ENCODE data around the gene PTGR1.
A peak's percentile ranks its signal among the peaks of the same experiment; 100 is the strongest.

PTGR1 gene

GRCh38 chr9:111610149-111610548, 10.7 kb upstream of the PTGR1 start:
- Histone ChIP-seq H3K4me3 (ENCODE audit: low read length) (no peak overlapping the region), H3K9me3 (replicated peaks; ENCODE audit: low read length) (no peaks in the 10 kb centered on the region), H3K4me2 (ENCODE audit: low read length) (no peak overlapping the region), H3K9ac (ENCODE audit: low read depth, low read length) (no peak overlapping the region), H3K27me3 (ENCODE audit: control insufficient read depth, insufficient read depth, low read length) (peaks cover 25% of the 10 kb centered on the region), H3K36me3 (ENCODE audit: insufficient read depth, low read length) (no peaks in the 10 kb centered on the region), H3K4me1 (ENCODE audit: control insufficient read depth, insufficient read depth, low read length) (no peaks in the 10 kb centered on the region)

- H3K36me3 ChIP-seq (ENCODE audit: insufficient read depth, low read length): no peaks in the 10 kb centered on the region
- peaks cover 11% of the 10 kb centered on the region for H3K27me3 ChIP-seq (ENCODE audit: control insufficient read depth, insufficient read depth, low read length)
- H3K9ac ChIP-seq (ENCODE audit: low read depth, low read length): no peak overlapping the region
- H3K4me1 ChIP-seq (ENCODE audit: control insufficient read depth, insufficient read depth, low read length): peaks cover 11% of the 10 kb centered on the region
- no peak overlapping the region for H3K4me2 ChIP-seq (ENCODE audit: low read length)
- no peak overlapping the region for H3K4me3 ChIP-seq (ENCODE audit: low read length)
- no peaks in the 10 kb centered on the region for H3K9me3 ChIP-seq (replicated peaks; ENCODE audit: low read length)
These were observed 5.7 kb upstream of the PTGR1 start for GRCh38 chr9:111605041-111605559.

- Histone ChIP-seq H3K4me2 (ENCODE audit: low read length) (no peak overlapping the region), H3K4me1 (ENCODE audit: control insufficient read depth, insufficient read depth, low read length) (peaks cover 16% of the 10 kb centered on the region), H3K9me3 (replicated peaks; ENCODE audit: low read length) (no peaks in the 10 kb centered on the region), H3K9ac (ENCODE audit: low read depth, low read length) (no peak overlapping the region), H3K27me3 (ENCODE audit: control insufficient read depth, insufficient read depth, low read length) (peaks cover 4% of the 10 kb centered on the region), H3K36me3 (ENCODE audit: insufficient read depth, low read length) (no peaks in the 10 kb centered on the region), H3K4me3 (ENCODE audit: low read length) (no peak overlapping the region)
These were observed 4.7 kb upstream of the PTGR1 start for GRCh38 chr9:111604054-111604615.

GRCh38 chr9:111603041-111603440, 3.6 kb upstream of the PTGR1 start:
- Histone ChIP-seq H3K4me3 (ENCODE audit: low read length) (no peak overlapping the region), H3K4me2 (ENCODE audit: low read length) (no peak overlapping the region), H3K36me3 (ENCODE audit: insufficient read depth, low read length) (no peaks in the 10 kb centered on the region), H3K9ac (ENCODE audit: low read depth, low read length) (no peak overlapping the region), H3K27me3 (ENCODE audit: control insufficient read depth, insufficient read depth, low read length) (no peaks in the 10 kb centered on the region), H3K4me1 (ENCODE audit: control insufficient read depth, insufficient read depth, low read length) (peaks cover 16% of the 10 kb centered on the region), H3K9me3 (replicated peaks; ENCODE audit: low read length) (no peaks in the 10 kb centered on the region)

GRCh38 chr9:111601237-111602018, 2.0 kb upstream of the PTGR1 start:
- Histone ChIP-seq H3K9ac (ENCODE audit: low read depth, low read length) (peak overlapping the region; percentile 31), H3K27me3 (ENCODE audit: control insufficient read depth, insufficient read depth, low read length) (no peaks in the 10 kb centered on the region), H3K4me1 (ENCODE audit: control insufficient read depth, insufficient read depth, low read length) (peaks cover 16% of the 10 kb centered on the region), H3K4me2 (ENCODE audit: low read length) (no peak overlapping the region), H3K36me3 (ENCODE audit: insufficient read depth, low read length) (peaks cover 7% of the 10 kb centered on the region), H3K9me3 (replicated peaks; ENCODE audit: low read length) (no peaks in the 10 kb centered on the region), H3K4me3 (ENCODE audit: low read length) (no peak overlapping the region)

- Histone ChIP-seq H3K27me3 (ENCODE audit: control insufficient read depth, insufficient read depth, low read length) (no peaks in the 10 kb centered on the region), H3K4me1 (ENCODE audit: control insufficient read depth, insufficient read depth, low read length) (peaks cover 16% of the 10 kb centered on the region), H3K4me3 (ENCODE audit: low read length) (peak overlapping the region; percentile 83), H3K36me3 (ENCODE audit: insufficient read depth, low read length) (peaks cover 19% of the 10 kb centered on the region), H3K9ac (ENCODE audit: low read depth, low read length) (peak overlapping the region; percentile 82), H3K9me3 (replicated peaks; ENCODE audit: low read length) (no peaks in the 10 kb centered on the region), H3K4me2 (ENCODE audit: low read length) (peak overlapping the region; percentile 81)
These were observed 502 bp upstream of the PTGR1 start for GRCh38 chr9:111599955-111600343.

GRCh38 chr9:111598733-111599091, 735 bp downstream of the PTGR1 start:
- Histone ChIP-seq H3K4me1 (ENCODE audit: control insufficient read depth, insufficient read depth, low read length) (peaks cover 16% of the 10 kb centered on the region), H3K9me3 (replicated peaks; ENCODE audit: low read length) (no peaks in the 10 kb centered on the region), H3K27me3 (ENCODE audit: control insufficient read depth, insufficient read depth, low read length) (no peaks in the 10 kb centered on the region), H3K9ac (ENCODE audit: low read depth, low read length) (peak overlapping the region; percentile 82), H3K36me3 (ENCODE audit: insufficient read depth, low read length) (peaks cover 26% of the 10 kb centered on the region), H3K4me3 (ENCODE audit: low read length) (peak overlapping the region; percentile 83), H3K4me2 (ENCODE audit: low read length) (peak overlapping the region; percentile 81)

GRCh38 chr9:111597852-111598732, 1.4 kb downstream of the PTGR1 start:
- Histone ChIP-seq H3K9ac (ENCODE audit: low read depth, low read length) (peak overlapping the region; percentile 82), H3K9me3 (replicated peaks; ENCODE audit: low read length) (no peaks in the 10 kb centered on the region), H3K27me3 (ENCODE audit: control insufficient read depth, insufficient read depth, low read length) (no peaks in the 10 kb centered on the region), H3K4me2 (ENCODE audit: low read length) (peak overlapping the region; percentile 81), H3K36me3 (ENCODE audit: insufficient read depth, low read length) (peaks cover 32% of the 10 kb centered on the region), H3K4me3 (ENCODE audit: low read length) (peak overlapping the region; percentile 83), H3K4me1 (ENCODE audit: control insufficient read depth, insufficient read depth, low read length) (peaks cover 16% of the 10 kb centered on the region)

- no peak overlapping the region for H3K4me2 ChIP-seq (ENCODE audit: low read length)
- no peak overlapping the region for H3K4me3 ChIP-seq (ENCODE audit: low read length)
- H3K27me3 ChIP-seq (ENCODE audit: control insufficient read depth, insufficient read depth, low read length): no peaks in the 10 kb centered on the region
- no peak overlapping the region for H3K9ac ChIP-seq (ENCODE audit: low read depth, low read length)
- H3K36me3 ChIP-seq (ENCODE audit: insufficient read depth, low read length): peaks cover 54% of the 10 kb centered on the region
- no peaks in the 10 kb centered on the region for H3K4me1 ChIP-seq (ENCODE audit: control insufficient read depth, insufficient read depth, low read length)
- H3K9me3 ChIP-seq (replicated peaks; ENCODE audit: low read length): no peaks in the 10 kb centered on the region
These were observed 10.6 kb downstream of the PTGR1 start for GRCh38 chr9:111588846-111589245.

GRCh38 chr9:111586378-111586777, 13.1 kb downstream of the PTGR1 start:
- H3K9me3 ChIP-seq (replicated peaks; ENCODE audit: low read length): no peaks in the 10 kb centered on the region
- no peaks in the 10 kb centered on the region for H3K27me3 ChIP-seq (ENCODE audit: control insufficient read depth, insufficient read depth, low read length)
- no peak overlapping the region for H3K4me3 ChIP-seq (ENCODE audit: low read length)
- H3K4me1 ChIP-seq (ENCODE audit: control insufficient read depth, insufficient read depth, low read length): peaks cover 7% of the 10 kb centered on the region
- H3K4me2 ChIP-seq (ENCODE audit: low read length): no peak overlapping the region
- no peak overlapping the region for H3K9ac ChIP-seq (ENCODE audit: low read depth, low read length)
- peaks cover 56% of the 10 kb centered on the region for H3K36me3 ChIP-seq (ENCODE audit: insufficient read depth, low read length)

GRCh38 chr9:111582888-111583287, 16.6 kb downstream of the PTGR1 start:
- peaks cover 80% of the 10 kb centered on the region for H3K36me3 ChIP-seq (ENCODE audit: insufficient read depth, low read length)
- no peaks in the 10 kb centered on the region for H3K27me3 ChIP-seq (ENCODE audit: control insufficient read depth, insufficient read depth, low read length)
- peaks cover 7% of the 10 kb centered on the region for H3K4me1 ChIP-seq (ENCODE audit: control insufficient read depth, insufficient read depth, low read length)
- no peak overlapping the region for H3K9ac ChIP-seq (ENCODE audit: low read depth, low read length)
- H3K4me2 ChIP-seq (ENCODE audit: low read length): no peak overlapping the region
- no peaks in the 10 kb centered on the region for H3K9me3 ChIP-seq (replicated peaks; ENCODE audit: low read length)
- H3K4me3 ChIP-seq (ENCODE audit: low read length): no peak overlapping the region

Measured in skeletal muscle satellite cell (primary cell).